GM08714 (cell line): ENCODE data around the gene ESPL1.

Experiments
- H3K4me3 ChIP-seq: fragments of 200-500 bp; sonication (Bioruptor generic); 2 replicates; pipeline ENCODE4 v1.5.1; 2014; ENCODE audit warnings: mild to moderate bottlenecking, low read length, inconsistent platforms
- ZNF274 ChIP-seq: IDR thresholded peaks from 2 replicates; pipeline ENCODE4 v1.6.1; 2012; ENCODE audit warnings: mild to moderate bottlenecking, low read depth, low read length

ESPL1 gene

GRCh38 chr12:53225635-53226424 lies 42.3 kb upstream of the ESPL1 start:
- TF ChIP-seq ZNF274 = no peak
- H3K4me3 ChIP-seq = no peak overlapping the region

DNA sequence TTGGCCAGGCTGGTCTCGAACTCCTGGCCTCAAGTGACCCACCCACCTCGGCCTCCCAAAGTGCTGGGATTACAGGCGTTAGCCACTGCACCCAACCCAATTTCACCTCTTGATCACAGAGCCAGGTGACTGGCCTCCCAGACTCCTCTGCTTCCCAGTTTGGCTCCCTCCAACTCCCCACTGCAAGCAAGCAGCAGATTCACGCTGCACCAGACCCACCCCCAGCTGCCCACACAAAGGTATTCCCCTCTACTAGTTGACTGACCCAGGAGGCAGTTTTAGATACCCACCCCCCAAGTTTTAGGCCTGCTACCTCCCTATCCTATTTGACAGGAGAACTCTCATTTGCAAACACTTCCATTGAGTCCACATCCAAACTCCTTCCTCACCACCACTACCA lies 41.3 kb upstream of the ESPL1 start:
- TF ChIP-seq ZNF274 = no peak
- H3K4me3 ChIP-seq = no peak overlapping the region

- no peak for TF ChIP-seq ZNF274
- H3K4me3 ChIP-seq = no peak overlapping the region
Observed at GRCh38 chr12:53227341-53227740, 40.8 kb upstream of the ESPL1 start.

DNA sequence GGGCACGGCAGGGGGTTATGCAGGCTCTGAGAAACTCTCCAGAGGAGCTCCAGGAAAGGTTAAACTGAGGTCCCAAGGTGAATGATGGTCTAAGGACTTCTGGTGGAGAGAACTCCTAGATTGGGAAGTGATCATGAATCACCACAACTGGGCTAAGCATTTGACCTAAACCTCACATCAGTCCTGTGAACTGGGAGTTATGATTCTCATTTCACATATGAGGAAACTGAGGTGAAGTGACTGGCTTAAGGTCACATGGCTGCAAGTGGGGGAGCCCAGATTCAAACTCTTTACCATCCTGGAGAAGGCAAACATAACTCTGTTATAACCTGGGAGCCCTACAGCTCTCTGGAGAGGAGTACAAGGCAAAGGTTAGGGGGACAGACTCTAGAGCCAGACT lies 40.3 kb upstream of the ESPL1 start:
- no peak for TF ChIP-seq ZNF274

GRCh38 chr12:53229454-53229853 lies 38.6 kb upstream of the ESPL1 start:
- no peak for TF ChIP-seq ZNF274
- H3K4me3 ChIP-seq = no peak overlapping the region

More for the DNA sequence above, 40.3 kb upstream of the ESPL1 start:
- H3K4me3 ChIP-seq = no peak overlapping the region

DNA sequence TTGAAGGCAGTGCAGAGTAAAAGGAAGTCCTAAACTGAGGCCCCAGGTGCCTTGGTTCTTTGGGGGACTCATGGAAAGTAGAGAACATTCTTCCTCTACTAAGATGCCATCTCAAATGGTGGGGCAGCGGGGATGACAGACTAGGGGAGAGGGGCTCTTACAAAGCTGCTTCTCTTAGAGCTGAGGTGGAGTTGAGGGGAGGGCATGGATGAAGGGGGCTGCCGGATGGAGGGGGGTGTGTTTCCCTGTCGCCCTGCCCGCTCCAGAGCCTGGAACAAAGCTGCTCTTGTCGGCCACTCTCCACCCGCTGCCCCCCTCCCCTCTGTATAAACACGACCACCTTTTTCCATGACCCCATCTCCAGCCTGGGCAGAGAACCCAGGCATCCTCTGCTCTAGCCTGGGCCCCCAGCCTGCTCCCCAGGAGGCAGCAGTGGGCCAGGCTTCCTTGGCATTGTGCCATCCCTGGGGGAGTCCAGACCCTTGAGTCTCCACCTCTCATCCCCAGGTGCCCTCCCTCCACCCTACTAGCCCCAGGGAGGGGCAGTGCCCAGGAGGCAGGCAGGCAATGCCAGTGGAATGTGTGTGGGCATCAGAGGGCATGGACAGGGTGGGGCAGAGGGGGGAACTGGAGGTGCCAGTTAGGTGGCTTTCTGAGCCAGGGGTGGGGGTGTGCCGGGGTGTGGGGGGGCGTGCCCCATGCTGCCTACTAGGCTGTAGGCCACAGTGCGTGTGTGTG lies 37.8 kb upstream of the ESPL1 start:
- no peak overlapping the region for H3K4me3 ChIP-seq
- TF ChIP-seq ZNF274 = no peak

DNA sequence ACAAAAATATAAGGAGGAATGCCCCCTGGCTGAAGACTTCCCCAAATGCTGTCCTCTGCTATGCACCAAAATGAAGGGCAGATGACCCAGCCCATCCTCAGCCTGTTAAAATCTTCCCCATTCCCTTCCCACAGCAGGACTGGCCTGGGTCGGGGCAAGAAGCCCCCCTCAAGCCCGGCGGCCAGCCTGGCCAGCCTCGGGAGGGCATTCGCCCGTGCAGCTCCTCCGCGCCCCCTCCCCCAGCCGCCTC lies 36.5 kb upstream of the ESPL1 start:
- H3K4me3 ChIP-seq = peak overlapping the region; percentile 38; the same call in 1 of the 2 replicates

GRCh38 chr12:53231921-53232645 lies 36.0 kb upstream of the ESPL1 start, which contains the start of gene RARG:
TSS of gene RARG (minus strand) at chr12:53232209. CDS start at chr12:53227545, 4,664 bp downstream.
- TF ChIP-seq ZNF274 = no peak
- H3K4me3 ChIP-seq = peak within 1 kb of the TSS; percentile 38; the same call in 1 of the 2 replicates

More for the DNA sequence above, 36.5 kb upstream of the ESPL1 start:
- TF ChIP-seq ZNF274 = no peak

GRCh38 chr12:53232646-53233461 lies 35.2 kb upstream of the ESPL1 start:
- TF ChIP-seq ZNF274 = no peak
- H3K4me3 ChIP-seq = no peak overlapping the region

DNA sequence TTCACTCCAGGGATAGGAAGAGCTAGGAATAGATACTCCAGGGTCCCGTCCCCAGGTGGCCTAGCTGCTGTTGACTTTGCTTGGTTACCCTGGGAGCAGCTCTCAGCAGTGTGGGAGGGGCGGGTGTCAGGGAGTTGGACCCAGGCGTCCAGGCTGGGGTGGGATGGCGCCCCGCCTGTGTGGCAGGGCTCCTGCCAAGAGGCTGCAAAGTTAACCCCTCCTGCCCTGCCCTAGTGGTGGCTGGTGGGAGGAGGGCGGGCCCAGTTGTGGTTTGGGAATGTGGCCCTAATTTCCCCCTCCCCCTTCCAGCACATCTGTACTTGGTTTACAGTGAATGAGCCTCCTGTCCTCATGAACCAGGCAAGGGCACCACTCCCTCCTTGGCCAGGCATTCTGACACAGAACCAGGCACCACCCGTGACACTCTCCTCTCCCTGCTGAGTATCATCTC lies 34.4 kb upstream of the ESPL1 start:
- TF ChIP-seq ZNF274 = no peak
- H3K4me3 ChIP-seq = no peak overlapping the region

- H3K4me3 ChIP-seq = no peak overlapping the region
- no peak for TF ChIP-seq ZNF274
Observed at GRCh38 chr12:53234271-53234914, 33.7 kb upstream of the ESPL1 start.

- no peak overlapping the region for H3K4me3 ChIP-seq
- TF ChIP-seq ZNF274 = no peak
Observed at GRCh38 chr12:53235164-53235563, 32.9 kb upstream of the ESPL1 start.

DNA sequence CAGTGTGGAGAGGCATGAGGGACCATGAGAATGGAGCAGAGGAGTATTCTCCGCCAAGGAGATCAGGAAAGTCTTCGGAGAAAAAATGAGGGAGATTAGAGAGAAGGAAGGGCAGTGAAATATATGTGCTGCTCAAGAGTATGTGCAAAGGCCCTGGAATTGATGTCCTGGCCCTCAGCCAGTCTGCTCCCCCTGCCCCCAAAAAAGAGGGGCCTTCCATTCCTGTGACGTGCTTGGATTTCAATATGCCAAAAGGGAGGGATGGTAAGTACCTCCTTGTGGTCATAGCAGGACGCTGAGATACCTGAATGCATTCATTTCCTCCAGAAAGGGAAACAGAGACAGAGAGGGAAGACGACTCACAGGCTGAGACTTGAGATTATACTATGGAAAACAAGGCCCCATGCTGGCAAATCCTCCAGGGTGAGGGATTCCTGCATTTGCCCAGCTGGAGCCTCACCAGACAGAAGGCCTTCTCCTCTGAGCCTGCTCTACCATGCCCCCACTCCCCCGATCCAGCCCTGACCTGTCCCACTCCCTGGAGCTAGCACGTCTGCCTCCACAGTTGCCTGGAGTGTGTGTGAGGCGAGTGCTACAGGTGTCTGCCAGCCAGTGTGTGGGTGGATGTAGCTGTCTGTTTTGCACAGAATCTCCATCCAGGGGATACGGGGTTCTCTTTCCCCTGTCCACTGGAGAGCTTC lies 32.2 kb upstream of the ESPL1 start:
- TF ChIP-seq ZNF274 = no peak

More for the DNA sequence above, 32.2 kb upstream of the ESPL1 start:
- H3K4me3 ChIP-seq = no peak overlapping the region
